DMS 273 (cell line): ENCODE measurements around the gene MBIP.

Experiments used
- DNase-seq: peaks from one replicate; lab custom pipeline; 2025; ENCODE audit not compliant: unreplicated experiment; lab: John Stamatoyannopoulos, UW

MBIP gene

GRCh38 chr14:36313898-36314297 is 6.5 kb downstream of the MBIP start:
- no peak for DNase-seq

GRCh38 chr14:36313206-36313605 is 7.2 kb downstream of the MBIP start:
- no peak for DNase-seq

GRCh38 chr14:36306836-36307235 is 13.6 kb downstream of the MBIP start:
- no peak for DNase-seq

GRCh38 chr14:36304895-36305294 is 15.5 kb downstream of the MBIP start:
- no peak for DNase-seq

- DNase-seq: no peak
These were observed 16.5 kb downstream of the MBIP start for GRCh38 chr14:36303960-36304359.

GRCh38 chr14:36302823-36303222 is 17.6 kb downstream of the MBIP start:
- no peak for DNase-seq

GRCh38 chr14:36301159-36301558 is 19.3 kb downstream of the MBIP start:
- DNase-seq: no peak

- DNase-seq: no peak
These were observed 20.1 kb downstream of the MBIP start for GRCh38 chr14:36300337-36300736.

GRCh38 chr14:36295642-36296627 is 24.5 kb downstream of the MBIP start:
- no peak for DNase-seq

GRCh38 chr14:36294543-36294942 is 25.9 kb downstream of the MBIP start:
- no peak for DNase-seq

GRCh38 chr14:36293824-36294223 is 26.6 kb downstream of the MBIP start:
- no peak for DNase-seq

GRCh38 chr14:36289954-36290353 is 30.5 kb downstream of the MBIP start:
- no peak for DNase-seq

GRCh38 chr14:36288496-36288895 is 31.9 kb downstream of the MBIP start:
- no peak for DNase-seq

GRCh38 chr14:36284971-36285595 is 35.4 kb downstream of the MBIP start:
- no peak for DNase-seq

- DNase-seq: peak; percentile 5
These were observed 39.1 kb downstream of the MBIP start for GRCh38 chr14:36281309-36281708.

GRCh38 chr14:36279306-36280190 is 40.9 kb downstream of the MBIP start:
- no peak for DNase-seq

- no peak for DNase-seq
These were observed 44.7 kb downstream of the MBIP start for GRCh38 chr14:36275741-36276140.

GRCh38 chr14:36271939-36272907 is 48.2 kb downstream of the MBIP start:
- DNase-seq: no peak

- DNase-seq: no peak
These were observed 49.2 kb downstream of the MBIP start for GRCh38 chr14:36271222-36271621.

- no peak for DNase-seq
These were observed 50.2 kb downstream of the MBIP start for GRCh38 chr14:36270191-36270590.
